HG03280 (cell line): ENCODE data around the gene RAPGEF1.

ENCODE experiments used
- ATAC-seq: cut with Tn5 transposase; IDR thresholded peaks from one replicate; pipeline ENCODE4 v1.9.1; 2021; ENCODE audit warnings: mild to moderate bottlenecking, moderate library complexity; ENCODE audit not compliant: unreplicated experiment

Gene RAPGEF1

GRCh38 chr9:131611586-131612315, 128.1 kb downstream of the RAPGEF1 start:
- no peak for ATAC-seq

GRCh38 chr9:131610231-131610761, 129.6 kb downstream of the RAPGEF1 start:
- ATAC-seq = no peak

DNA sequence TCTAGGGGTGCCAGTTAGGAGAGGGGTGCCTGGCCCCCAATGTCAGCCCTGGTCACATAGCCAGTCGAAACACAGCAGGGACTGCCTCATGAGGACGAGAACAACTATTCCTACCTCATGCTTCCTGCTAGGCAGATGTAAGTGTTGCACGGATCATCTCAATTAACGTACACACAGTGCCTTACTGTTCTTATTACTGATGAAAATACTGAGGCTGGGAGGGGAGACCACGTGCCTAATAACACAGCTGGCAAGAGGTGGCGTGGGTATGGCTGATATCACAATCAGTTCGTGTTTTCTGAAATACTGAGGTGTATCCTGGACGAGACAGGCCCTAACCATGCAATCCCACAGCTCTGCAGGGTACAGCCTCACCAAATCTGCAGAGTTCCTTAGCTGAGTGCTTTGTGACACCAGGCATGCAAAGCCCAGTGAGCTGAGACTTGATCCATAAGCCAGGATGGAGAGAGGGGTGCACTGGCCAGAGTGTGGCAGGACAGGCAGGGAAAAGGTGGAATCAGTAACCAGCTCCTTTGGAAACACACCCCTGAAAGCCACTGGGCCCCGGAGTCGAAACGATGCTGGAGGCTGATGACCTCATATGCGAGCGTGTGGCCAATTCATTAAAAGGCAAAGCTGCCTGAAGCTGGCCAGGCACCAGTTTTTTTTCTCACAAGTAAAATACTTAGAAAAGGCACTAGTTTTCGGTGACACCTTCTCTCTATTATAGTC, 130.6 kb downstream of the RAPGEF1 start:
- ATAC-seq = no peak

GRCh38 chr9:131608493-131609037, 131.3 kb downstream of the RAPGEF1 start:
- ATAC-seq = no peak

DNA sequence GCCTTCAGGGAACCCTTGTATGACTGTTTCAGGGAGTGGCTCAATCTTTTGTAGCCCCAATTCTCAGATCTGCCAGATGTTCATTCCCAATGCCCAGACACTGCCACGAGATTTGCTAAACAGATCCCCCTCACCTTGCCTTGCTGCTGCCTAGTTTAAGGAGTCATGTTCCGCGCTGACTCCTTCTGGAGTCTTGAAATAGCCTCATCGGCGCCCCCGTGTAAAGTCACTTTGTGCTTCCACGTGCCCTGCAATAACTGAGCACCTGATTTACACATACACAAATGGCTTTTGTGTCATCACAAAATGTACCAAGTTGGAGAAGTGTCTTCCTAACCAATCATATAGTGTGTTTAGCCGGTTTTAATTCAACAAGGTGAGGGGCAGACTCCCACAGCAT, 132.3 kb downstream of the RAPGEF1 start:
- ATAC-seq = no peak

DNA sequence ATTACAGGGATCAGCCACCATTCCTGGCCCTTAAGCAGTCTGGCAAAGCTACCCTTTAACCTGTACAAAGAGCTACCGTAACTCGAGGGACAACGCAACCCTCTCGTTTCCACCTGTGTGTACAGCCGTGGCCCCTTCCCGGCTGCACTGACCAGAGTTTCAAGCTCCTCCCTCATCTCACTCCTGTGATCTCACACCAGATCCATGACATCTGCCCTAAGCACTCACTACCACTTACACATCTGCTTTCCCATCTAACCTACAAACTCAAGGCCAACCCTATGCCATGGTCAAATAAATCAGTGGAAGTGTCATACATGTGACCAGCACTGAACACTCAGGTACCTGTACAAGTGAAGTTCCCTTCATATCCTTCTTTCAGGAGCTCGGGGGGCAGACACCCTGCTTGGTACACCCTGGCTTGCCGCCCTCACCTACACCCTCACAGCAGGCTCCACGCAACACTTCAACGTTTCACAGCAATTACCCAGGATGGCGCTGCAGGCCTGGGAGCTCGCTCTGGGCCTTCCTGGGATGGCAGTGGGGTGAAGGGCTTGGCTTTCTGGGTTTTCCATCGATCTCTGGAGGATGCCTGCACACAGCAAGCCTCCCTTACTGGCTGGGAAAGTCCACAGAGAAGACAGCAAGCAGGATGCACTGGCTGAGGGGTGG, 132.8 kb downstream of the RAPGEF1 start:
- ATAC-seq = no peak

GRCh38 chr9:131605770-131606590, 133.9 kb downstream of the RAPGEF1 start:
- no peak for ATAC-seq

GRCh38 chr9:131603711-131604439, 136.0 kb downstream of the RAPGEF1 start:
- no peak for ATAC-seq

DNA sequence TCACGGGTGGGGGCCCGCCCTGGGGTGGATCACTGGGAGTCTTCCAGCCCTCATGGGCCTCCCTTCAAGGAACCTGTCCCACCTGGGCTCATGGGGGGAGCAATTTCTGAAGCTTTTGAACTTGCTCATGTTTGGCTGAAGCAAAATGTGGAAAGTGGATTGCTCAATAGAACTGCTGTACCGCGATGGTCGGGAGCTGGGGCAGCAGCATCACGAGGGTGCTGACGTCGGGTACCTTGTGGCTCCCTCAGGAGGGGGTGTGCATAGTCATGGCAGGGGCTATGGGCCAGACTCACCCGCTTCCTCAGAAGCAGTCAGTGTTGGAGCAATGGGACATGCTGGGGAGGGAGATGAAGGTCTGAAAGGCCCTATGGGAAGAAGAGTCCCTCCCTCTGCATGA, 136.7 kb downstream of the RAPGEF1 start:
- ATAC-seq = no peak

DNA sequence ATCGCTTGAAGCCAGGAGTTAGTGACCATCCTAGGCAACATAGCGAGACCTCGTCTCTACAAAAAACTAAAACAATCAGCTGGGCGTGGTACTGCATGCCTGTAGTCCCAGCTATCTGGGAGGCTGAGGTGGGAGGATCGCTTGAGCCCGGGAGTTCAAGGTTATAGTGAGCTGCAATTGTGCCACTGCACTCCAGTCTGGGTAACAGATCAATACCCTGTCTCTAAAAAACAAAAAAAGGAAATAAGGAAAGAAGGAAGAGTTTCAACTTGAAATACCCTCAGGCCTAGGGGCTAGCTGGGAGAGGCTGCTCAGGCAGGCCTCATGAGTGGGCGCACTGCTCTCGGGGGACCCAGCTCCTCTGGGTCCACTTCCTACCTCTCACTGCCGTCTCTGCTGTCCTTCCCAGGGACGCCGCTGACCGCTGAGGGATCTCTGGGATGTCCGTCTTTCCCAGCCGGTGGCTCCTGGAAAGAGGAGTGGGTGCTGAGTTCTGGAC, 138.1 kb downstream of the RAPGEF1 start:
- no peak for ATAC-seq

DNA sequence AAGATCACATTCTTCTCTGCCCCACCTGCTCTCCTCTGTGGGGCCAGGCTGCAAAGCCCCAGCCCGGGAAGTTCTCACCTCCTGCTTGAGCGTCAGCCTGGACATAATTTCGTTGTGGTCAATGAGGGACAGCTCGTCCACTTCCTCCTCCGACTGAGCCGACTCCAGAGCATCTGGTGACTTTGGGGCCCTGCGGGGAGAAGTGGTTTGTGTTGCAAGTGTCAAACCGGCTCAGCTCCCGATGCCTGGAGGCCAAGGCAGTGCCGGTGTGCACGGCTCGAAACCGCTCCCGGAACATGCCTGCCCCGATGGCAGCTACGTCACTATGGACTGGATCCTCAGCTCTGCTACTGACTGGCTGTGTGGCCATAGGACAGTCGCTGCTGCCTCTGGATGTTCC, 141.8 kb downstream of the RAPGEF1 start:
- ATAC-seq = no peak

DNA sequence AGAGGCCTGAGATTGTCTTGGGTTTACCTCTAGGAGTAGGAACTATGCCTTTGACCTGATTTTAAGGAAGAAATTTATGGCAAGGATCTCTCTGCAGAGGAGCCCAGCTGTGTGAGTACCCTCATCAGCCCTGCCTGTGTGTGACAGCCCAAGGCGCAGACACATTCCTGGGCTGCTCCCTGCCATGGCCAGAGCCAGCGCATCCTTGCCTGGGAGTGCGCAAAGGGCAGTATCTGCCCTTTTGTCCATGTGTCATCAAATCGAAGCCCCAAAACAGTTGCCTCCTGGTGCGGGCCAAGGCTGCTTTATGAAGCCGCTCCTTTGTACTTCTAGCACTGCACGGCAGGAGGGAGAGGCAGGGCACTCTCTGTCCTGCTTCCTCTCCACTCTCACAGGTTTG, 142.6 kb downstream of the RAPGEF1 start:
- ATAC-seq = no peak

DNA sequence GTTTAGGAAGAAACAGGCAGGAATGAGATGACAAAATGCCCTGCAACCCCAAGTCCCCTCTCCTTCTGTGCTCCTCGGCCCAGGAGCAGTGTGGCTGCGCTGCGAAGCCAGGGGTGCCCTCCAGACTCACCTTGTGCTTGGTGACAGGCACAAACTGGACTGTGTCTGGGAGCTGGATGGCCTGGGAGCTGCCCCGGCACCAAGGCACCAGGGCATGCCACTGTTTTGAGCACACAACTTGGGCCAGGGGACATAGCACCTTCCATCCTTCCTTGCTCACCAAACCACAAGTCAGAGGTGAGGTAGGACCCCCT, 143.5 kb downstream of the RAPGEF1 start:
- ATAC-seq = no peak

- no peak for ATAC-seq
Observed at GRCh38 chr9:131595696-131596429, 144.0 kb downstream of the RAPGEF1 start.

GRCh38 chr9:131594906-131595665, 144.8 kb downstream of the RAPGEF1 start:
- ATAC-seq = no peak

DNA sequence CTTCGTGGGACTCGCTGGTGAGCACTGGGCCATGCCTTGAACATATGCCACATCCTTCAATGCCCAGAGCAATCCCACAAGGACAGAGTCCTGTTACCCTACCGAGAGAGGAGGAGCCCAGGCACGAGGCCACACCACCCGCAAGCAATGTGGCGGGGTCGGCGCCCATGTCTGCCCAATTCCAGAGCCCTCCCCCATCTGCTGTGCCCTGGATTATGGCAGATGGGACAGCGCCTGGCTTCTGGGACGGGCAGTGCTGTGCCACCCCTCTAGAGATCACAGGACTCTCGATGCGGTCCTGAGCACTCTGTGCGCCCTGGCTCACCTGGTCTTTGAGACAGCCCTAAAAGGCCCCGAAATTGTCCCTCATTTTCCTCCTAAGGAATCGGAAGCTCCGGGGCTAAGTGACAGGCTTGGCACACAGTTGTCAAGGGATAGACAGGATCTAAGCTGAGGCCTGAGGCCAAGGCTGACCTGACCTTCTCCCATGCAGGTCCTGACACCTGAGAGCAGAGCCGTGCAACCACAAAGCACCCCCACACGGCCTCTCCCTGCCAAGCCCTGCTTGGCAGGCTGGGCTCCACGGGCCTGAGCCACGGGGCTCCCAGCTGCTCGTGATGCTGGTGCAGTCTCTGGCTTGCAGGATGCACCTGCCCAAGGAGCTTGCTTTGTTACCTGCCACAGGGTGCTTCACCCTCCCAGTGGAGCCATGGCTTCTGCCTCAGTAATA, 145.8 kb downstream of the RAPGEF1 start:
- no peak for ATAC-seq

- ATAC-seq = no peak
Observed at GRCh38 chr9:131593091-131593820, 146.6 kb downstream of the RAPGEF1 start.
